Measurements from ENCODE around the gene ASCC2. TPM values are rescaled to one million over a fixed set of nuclear protein-coding genes. Genes with fewer than 3 reads are reported as not detected.

The ASCC2 gene
- total and polyA plus RNA-seq, 2 experiments from 2014 or later: 30.5 to 31.3 TPM

GRCh38 chr22:29886596-29886995 is 48.5 kb upstream of the ASCC2 start:
- H3K27ac Mint-ChIP-seq: no peak overlapping the region
- no peak overlapping the region for H3K4me3 Mint-ChIP-seq
- H3K27me3 ChIP-seq (ENCODE audit: insufficient read depth): no peaks in the 10 kb centered on the region
- peaks cover 80% of the 10 kb centered on the region for H3K79me2 ChIP-seq (replicated peaks; ENCODE audit: insufficient read depth)
- H3K27ac ChIP-seq (ENCODE audit: low read depth): no peak overlapping the region
- H3K4me3 ChIP-seq: no peak overlapping the region
- peaks cover 21% of the 10 kb centered on the region for H4K20me1 ChIP-seq (replicated peaks; ENCODE audit: insufficient read depth)
- peaks cover 1% of the 10 kb centered on the region for H3K27me3 Mint-ChIP-seq (ENCODE audit: insufficient read depth, low read depth, poor library complexity)
- no peak overlapping the region for H2AFZ ChIP-seq
- ATAC-seq: no peak
- TF ChIP-seq ZNF331 (CRISPR knock-in tag; IDR thresholded peaks at IDR 0.05; ENCODE audit: low read depth): no peak
- no peak for TF ChIP-seq EZH2phosphoT487 (IDR thresholded peaks at IDR 0.05; ENCODE audit: unreplicated experiment)
- no peak for TF ChIP-seq ETS1 (IDR thresholded peaks at IDR 0.05)
- peaks cover 20% of the 10 kb centered on the region for H3K4me1 ChIP-seq (ENCODE audit: insufficient read depth)
- no peak overlapping the region for H3K4me2 ChIP-seq
- H3F3A ChIP-seq (replicated peaks; ENCODE audit: low read depth): no peaks in the 10 kb centered on the region
- no peak for DNase-seq (ENCODE audit: low spot score)
- no peaks in the 10 kb centered on the region for H3K9me3 Mint-ChIP-seq
- H3K36me3 Mint-ChIP-seq (ENCODE audit: low read depth): no peaks in the 10 kb centered on the region
- peaks cover 7% of the 10 kb centered on the region; the same call in 2 of the 3 replicates for H3K4me1 Mint-ChIP-seq
- H3K9me2 ChIP-seq (ENCODE audit: insufficient read depth): no peaks in the 10 kb centered on the region
- no peaks in the 10 kb centered on the region for H3K36me3 ChIP-seq (ENCODE audit: insufficient read depth)

GRCh38 chr22:29885610-29886009 is 47.5 kb upstream of the ASCC2 start:
- H3K27ac Mint-ChIP-seq: no peak overlapping the region
- H3K36me3 ChIP-seq (ENCODE audit: insufficient read depth): no peaks in the 10 kb centered on the region
- no peaks in the 10 kb centered on the region for H3F3A ChIP-seq (replicated peaks; ENCODE audit: low read depth)
- no peaks in the 10 kb centered on the region for H3K36me3 Mint-ChIP-seq (ENCODE audit: low read depth)
- H3K9me3 Mint-ChIP-seq: no peaks in the 10 kb centered on the region
- ATAC-seq (no peak), DNase-seq (ENCODE audit: low spot score) (no peak)
- H3K9me2 ChIP-seq (ENCODE audit: insufficient read depth): no peaks in the 10 kb centered on the region
- H3K27me3 ChIP-seq (ENCODE audit: insufficient read depth): no peaks in the 10 kb centered on the region
- H4K20me1 ChIP-seq (replicated peaks; ENCODE audit: insufficient read depth): peaks cover 12% of the 10 kb centered on the region
- no peak overlapping the region for H2AFZ ChIP-seq
- peaks cover 70% of the 10 kb centered on the region for H3K79me2 ChIP-seq (replicated peaks; ENCODE audit: insufficient read depth)
- H3K4me1 Mint-ChIP-seq: peaks cover 7% of the 10 kb centered on the region; the same call in 2 of the 3 replicates
- H3K4me2 ChIP-seq: peak overlapping the region; percentile 94; the same call in 1 of the 2 replicates
- H3K4me3 ChIP-seq: peak overlapping the region; percentile 8
- H3K4me3 Mint-ChIP-seq: no peak overlapping the region
- peaks cover 1% of the 10 kb centered on the region for H3K27me3 Mint-ChIP-seq (ENCODE audit: insufficient read depth, low read depth, poor library complexity)
- no peak overlapping the region for H3K27ac ChIP-seq (ENCODE audit: low read depth)
- peaks cover 20% of the 10 kb centered on the region for H3K4me1 ChIP-seq (ENCODE audit: insufficient read depth)
- TF ChIP-seq NANOG (IDR thresholded peaks at IDR 0.05; ENCODE audit: borderline replicate concordance): no peak
- TF ChIP-seq ETS1 (IDR thresholded peaks at IDR 0.05): no peak
- no peak for TF ChIP-seq ZNF114 (CRISPR knock-in tag; IDR thresholded peaks at IDR 0.05)
- no peak for TF ChIP-seq STAT1 (IDR thresholded peaks at IDR 0.05; ENCODE audit: unreplicated experiment)
- TF ChIP-seq ZNF462 (CRISPR knock-in tag; IDR thresholded peaks at IDR 0.05): no peak
- TF ChIP-seq EZH2 (IDR thresholded peaks at IDR 0.05; ENCODE audit: low read depth, unreplicated experiment): no peak
- no peak for TF ChIP-seq CTCF (conservative IDR thresholded peaks at IDR 0.05; ENCODE audit: low read depth in 2 of 2)
- TF ChIP-seq JUNB (IDR thresholded peaks at IDR 0.05; ENCODE audit: unreplicated experiment): no peak
- TF ChIP-seq EZH2phosphoT487 (IDR thresholded peaks at IDR 0.05; ENCODE audit: unreplicated experiment): no peak
- no peak for TF ChIP-seq POLR2AphosphoS5 (IDR thresholded peaks at IDR 0.05; ENCODE audit: low read depth)
- no peak for TF ChIP-seq CREB1 (CRISPR knock-in tag; IDR thresholded peaks at IDR 0.05; ENCODE audit: low read depth)
